T-cell (primary cell): ENCODE measurements around the gene USP6NL. TPM values are rescaled to one million over a fixed set of nuclear protein-coding genes. Genes with fewer than 3 reads are reported as not detected.
A peak's percentile ranks its signal among the peaks of the same experiment; 100 is the strongest.

Experiments used
- ATAC-seq, 4 experiments: fragments of 200-7000 bp in 3 of 4; fragments of 150-1000 bp in 1 of 4; cut with Tn5 transposase; replicated peaks in 1 of 4; 1 replicate in 3 of 4; 2 replicates in 1 of 4; pipeline ENCODE4 v1.10.0; 2021; ENCODE audit warnings: moderate library complexity in 3 of 4, mild to moderate bottlenecking in 2 of 4, moderate number of reproducible peaks in 1 of 4
- CTCF ChIA-PET, 2 donors: fragments of 300-600 bp; sonication (Branson Sonifier 250); formaldehyde crosslinking; loops; one replicate each; lab custom pipeline; 2022; ENCODE audit warnings: antibody characterized with exemption in 2 of 2; lab: Charles Lee
- POLR2A ChIA-PET, 2 donors: fragments of 300-600 bp; sonication (Branson Sonifier 250); formaldehyde crosslinking; loops; one replicate each; lab custom pipeline; 2022; ENCODE audit warnings: antibody characterized with exemption in 2 of 2; lab: Charles Lee
- DNase-seq, 35 experiments: peaks; one replicate each; pipeline versions ENCODE4 v3.0.0 to v3.0.0-alpha.2; 2013 to 2023
- H3K27ac ChIP-seq: one replicate; pipeline ENCODE4 v1.5.1; 2013; ENCODE audit warnings: low read length
- H3K27me3 ChIP-seq, 2 experiments: replicated peaks in 1 of 2; 1 replicate in 1 of 2; 2 replicates in 1 of 2; pipeline versions ENCODE4 v1.6.1 to v1.7.0; 2013; ENCODE audit warnings: low read length in 1 of 2, mixed read lengths in 1 of 2; ENCODE audit not compliant: control insufficient read depth in 2 of 2, insufficient read depth in 2 of 2; ENCODE audit errors: extremely low read depth in 1 of 2
- H3K36me3 ChIP-seq, 2 donors: 1 replicate in 1 of 2; 2 replicates in 1 of 2; pipeline versions ENCODE4 v1.6.1 to v1.7.0; 2013; ENCODE audit warnings: low read length in 1 of 2; ENCODE audit not compliant: control insufficient read depth in 2 of 2, insufficient read depth in 1 of 2; ENCODE audit errors: extremely low read depth in 1 of 2
- H3K4me1 ChIP-seq, 2 experiments: 1 replicate in 1 of 2; 2 replicates in 1 of 2; pipeline versions ENCODE4 v1.6.1 to v1.7.0; 2013; ENCODE audit warnings: low read length in 2 of 2, mixed read lengths in 1 of 2; ENCODE audit not compliant: insufficient read depth in 2 of 2, control insufficient read depth in 1 of 2; ENCODE audit errors: extremely low read depth in 1 of 2
- H3K4me3 ChIP-seq, 2 donors: 1 replicate in 1 of 2; 2 replicates in 1 of 2; pipeline versions ENCODE4 v1.5.1 to v1.7.0; 2013; ENCODE audit warnings: mild to moderate bottlenecking in 2 of 2, low read length in 1 of 2, moderate library complexity in 1 of 2; ENCODE audit not compliant: control insufficient read depth in 1 of 2; ENCODE audit errors: extremely low read depth in 1 of 2
- H3K9me3 ChIP-seq: 2 replicates; pipeline ENCODE4 v1.7.0; 2013
- H3K27ac Mint-ChIP-seq, 2 donors: one replicate each; pipeline ENCODE4 v1.8.0; 2020 to 2021; ENCODE audit warnings: mild to moderate bottlenecking in 2 of 2, mixed read lengths in 2 of 2
- H3K27me3 Mint-ChIP-seq, 2 donors: one replicate each; pipeline ENCODE4 v1.8.0; 2021 to 2022; ENCODE audit warnings: mixed read lengths in 2 of 2
- H3K36me3 Mint-ChIP-seq: one replicate; pipeline ENCODE4 v1.8.0; 2021; ENCODE audit warnings: mixed read lengths
- H3K4me1 Mint-ChIP-seq, 3 donors: one replicate each; pipeline ENCODE4 v1.8.0; 2020 to 2022; ENCODE audit warnings: mixed read lengths in 3 of 3, mild to moderate bottlenecking in 1 of 3
- H3K4me3 Mint-ChIP-seq, 3 donors: one replicate each; pipeline ENCODE4 v1.8.0; 2020 to 2022; ENCODE audit warnings: mild to moderate bottlenecking in 3 of 3, mixed read lengths in 3 of 3, moderate library complexity in 3 of 3
- H3K9me3 Mint-ChIP-seq, 3 donors: one replicate each; pipeline ENCODE4 v1.8.0; 2020 to 2022; ENCODE audit warnings: mixed read lengths in 3 of 3
- WGBS: methylation state at CpG from one replicate; pipeline ENCODE4 v1.1.5; 2013; ENCODE audit warnings: missing lambda C conversion rate; ENCODE audit not compliant: insufficient coverage; 5-methylcytosine and 5-hydroxymethylcytosine counted together
- total RNA-seq, 35 experiments: library from RNA in 6 of 35; stranded (reverse) in 6 of 35; fragments of 120-200 nt in 1 of 35; gene quantifications; one replicate each; pipeline versions ENCODE4 v1.2.1 to v1.2.4 and lab custom pipeline; 2013 to 2026

Gene USP6NL
- total RNA-seq, 5 donors from 2014 or later (not counting 1 experiment from before 2014, with no cell fraction given), result 3.9 to 7.6 (median 4.6) TPM

DNA sequence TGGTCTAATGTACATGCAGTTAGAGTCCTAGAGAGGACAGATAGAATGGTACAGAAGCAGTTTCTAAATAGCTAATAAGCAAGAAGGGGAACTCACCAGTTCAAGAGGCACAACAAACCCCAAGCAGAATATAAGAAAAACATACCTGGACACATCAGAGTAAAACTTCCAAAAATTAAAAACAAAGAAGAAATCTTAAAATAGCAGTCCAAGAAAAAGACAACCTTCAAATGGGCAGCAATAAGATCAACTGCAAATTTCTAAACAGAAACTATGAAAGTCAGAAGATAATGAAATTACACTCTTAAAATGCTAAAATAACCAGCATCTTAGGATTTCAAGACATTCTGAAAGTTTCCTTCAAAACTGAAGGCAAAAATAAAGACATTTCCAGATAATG, 55.9 kb downstream of the USP6NL start:
- Mint-ChIP-seq H3K27me3 (peaks cover 0 to 3% of the 10 kb centered on the region in 2 donors), H3K4me3 (no peak overlapping the region), H3K27ac (no peak overlapping the region), H3K4me1 (peaks cover 11 to 31% (median 20%) of the 10 kb centered on the region in 3 donors), H3K9me3 (peaks cover 2 to 6% (median 5%) of the 10 kb centered on the region in 3 donors), H3K36me3 (no peaks in the 10 kb centered on the region)
- H3K27ac ChIP-seq, result no peak overlapping the region
- H3K4me1 ChIP-seq, result no peaks in the 10 kb centered on the region
- no peaks in the 10 kb centered on the region for H3K36me3 ChIP-seq
- DNase-seq (no peak), ATAC-seq (no peak)
- no peak overlapping the region for H3K4me3 ChIP-seq
- H3K9me3 ChIP-seq, result no peaks in the 10 kb centered on the region
- CTCF ChIA-PET, result no interaction called here
- no peaks in the 10 kb centered on the region for H3K27me3 ChIP-seq
- POLR2A ChIA-PET, result no interaction called here

- H3K9me3 Mint-ChIP-seq, result peaks cover 2 to 6% (median 5%) of the 10 kb centered on the region in 3 donors
- WGBS, result 50% methylated on average over 2 of the region's 6 CpGs
- H3K27me3 ChIP-seq, result no peaks in the 10 kb centered on the region
- no peak overlapping the region for H3K4me3 ChIP-seq
- peak overlapping the region in 1 of 3 donors; percentile 15 for H3K4me3 Mint-ChIP-seq
- H3K4me1 Mint-ChIP-seq, result peaks cover 11 to 31% (median 27%) of the 10 kb centered on the region in 3 donors
- no peaks in the 10 kb centered on the region for H3K9me3 ChIP-seq
- CTCF ChIA-PET, result interaction anchor here (0.7 kb wide), 2 partner anchors 28 to 45 kb away, joined by 3 to 10 read pairs; no protein-coding TSS in a partner anchor
- no peaks in the 10 kb centered on the region for H3K36me3 ChIP-seq
- H3K4me1 ChIP-seq, result no peaks in the 10 kb centered on the region
- DNase-seq (no peak), ATAC-seq (no peak)
- no peak overlapping the region for H3K27ac Mint-ChIP-seq
- H3K36me3 Mint-ChIP-seq, result no peaks in the 10 kb centered on the region
- POLR2A ChIA-PET, result interaction anchor here in 1 of 2 donors (0.6 kb wide), 1 partner anchor 51 kb away, joined by 3 read pairs; no protein-coding TSS in a partner anchor
- peaks cover 0 to 3% of the 10 kb centered on the region in 2 donors for H3K27me3 Mint-ChIP-seq
- no peak overlapping the region for H3K27ac ChIP-seq
These were observed 57.6 kb downstream of the USP6NL start for GRCh38 chr10:11553773-11554381.

GRCh38 chr10:11551916-11552602, 59.4 kb downstream of the USP6NL start:
- no peaks in the 10 kb centered on the region for H3K27me3 ChIP-seq
- H3K4me3 ChIP-seq, result no peak overlapping the region
- no peak overlapping the region for H3K27ac Mint-ChIP-seq
- no peaks in the 10 kb centered on the region for H3K36me3 Mint-ChIP-seq
- no peaks in the 10 kb centered on the region for H3K4me1 ChIP-seq
- no peak for DNase-seq
- H3K9me3 Mint-ChIP-seq, result peaks cover 2 to 6% (median 5%) of the 10 kb centered on the region in 3 donors
- H3K9me3 ChIP-seq, result no peaks in the 10 kb centered on the region
- H3K4me1 Mint-ChIP-seq, result peaks cover 11 to 33% (median 29%) of the 10 kb centered on the region in 3 donors
- H3K36me3 ChIP-seq, result no peaks in the 10 kb centered on the region
- peak in 2 of 4 experiments; percentile 53 to 57 for ATAC-seq
- CTCF ChIA-PET, result no interaction called here
- H3K27me3 Mint-ChIP-seq, result peaks cover 0 to 3% of the 10 kb centered on the region in 2 donors
- no peak overlapping the region for H3K27ac ChIP-seq
- POLR2A ChIA-PET, result interaction anchor here in 1 of 2 donors (0.6 kb wide), 1 partner anchor 214 kb away, joined by 4 read pairs; no protein-coding TSS in a partner anchor
- no peak overlapping the region for H3K4me3 Mint-ChIP-seq
- WGBS, result no CpG with 5 or more reads among the region's 4 CpGs

DNA sequence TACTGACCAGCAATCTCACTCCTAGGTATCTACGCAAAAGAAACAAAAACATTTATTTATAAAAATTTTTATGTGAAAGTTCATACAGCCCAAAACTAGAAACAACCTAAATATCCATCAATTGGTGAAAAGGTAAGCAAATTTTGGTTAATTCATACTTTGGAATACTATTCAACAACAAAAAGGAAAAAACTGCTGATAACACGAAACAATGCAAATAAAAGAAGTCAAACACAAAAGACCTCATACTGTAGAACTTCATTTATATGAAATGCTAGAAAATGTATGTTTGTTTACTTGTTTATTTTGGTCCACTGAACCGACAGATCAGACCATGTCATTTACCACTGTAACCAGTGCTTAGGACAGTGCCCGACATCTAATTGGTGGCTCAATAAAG, 60.3 kb downstream of the USP6NL start:
- ATAC-seq, result no peak
- POLR2A ChIA-PET, result interaction anchor here in 1 of 2 donors (0.6 kb wide), 1 partner anchor 215 kb away, joined by 4 read pairs; no protein-coding TSS in a partner anchor

DNA sequence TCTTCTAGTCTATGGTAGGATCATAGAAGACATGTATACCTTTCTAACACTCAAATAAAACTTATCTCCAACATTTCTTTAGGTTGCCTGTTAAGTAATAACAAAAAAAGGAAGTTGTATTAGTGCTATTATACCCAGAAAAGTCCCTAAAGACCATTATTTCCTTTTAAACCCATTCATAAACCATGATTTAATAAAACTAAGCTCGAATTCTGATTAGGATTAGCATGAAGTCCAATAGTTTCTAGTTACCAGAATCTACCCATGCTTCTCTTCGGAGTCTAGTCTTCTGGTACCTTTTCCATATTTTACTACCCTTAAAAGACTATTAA, 62.7 kb downstream of the USP6NL start:
- Mint-ChIP-seq H3K9me3 (no peaks in the 10 kb centered on the region), H3K4me3 (no peak overlapping the region), H3K27ac (no peak overlapping the region), H3K4me1 (peaks cover 3 to 22% (median 21%) of the 10 kb centered on the region in 3 donors), H3K27me3 (no peaks in the 10 kb centered on the region), H3K36me3 (no peaks in the 10 kb centered on the region)
- DNase-seq (no peak), ATAC-seq (no peak)
- ChIA-PET CTCF (interaction anchor here in 1 of 2 donors (0.6 kb wide), 2 partner anchors 662 to 1526 kb away, joined by 3 to 7 read pairs; no protein-coding TSS in a partner anchor), POLR2A (no interaction called here)
- H3K27me3 ChIP-seq, result no peaks in the 10 kb centered on the region
- H3K4me1 ChIP-seq, result no peaks in the 10 kb centered on the region
- H3K9me3 ChIP-seq, result no peaks in the 10 kb centered on the region
- no peak overlapping the region for H3K27ac ChIP-seq
- no peaks in the 10 kb centered on the region for H3K36me3 ChIP-seq
- no peak overlapping the region for H3K4me3 ChIP-seq
- WGBS, result 70% methylated on average over 2 of the region's 2 CpGs

More for the DNA sequence above, 60.3 kb downstream of the USP6NL start:
- DNase-seq, result no peak
- no peak overlapping the region for H3K27ac ChIP-seq
- H3K9me3 Mint-ChIP-seq, result peaks cover 0 to 6% (median 5%) of the 10 kb centered on the region in 3 donors
- no peak overlapping the region for H3K4me3 Mint-ChIP-seq
- H3K36me3 Mint-ChIP-seq, result no peaks in the 10 kb centered on the region
- no peaks in the 10 kb centered on the region for H3K36me3 ChIP-seq
- H3K27me3 Mint-ChIP-seq, result peaks cover 0 to 3% of the 10 kb centered on the region in 2 donors
- H3K27me3 ChIP-seq, result no peaks in the 10 kb centered on the region
- CTCF ChIA-PET, result no interaction called here
- no peak overlapping the region for H3K4me3 ChIP-seq
- no peaks in the 10 kb centered on the region for H3K9me3 ChIP-seq
- no peaks in the 10 kb centered on the region for H3K4me1 ChIP-seq
- no peak overlapping the region for H3K27ac Mint-ChIP-seq
- peaks cover 11 to 33% (median 32%) of the 10 kb centered on the region in 3 donors for H3K4me1 Mint-ChIP-seq
- WGBS, result 100% methylated on average over 1 of the region's 4 CpGs

- Histone ChIP-seq H3K4me1 (no peaks in the 10 kb centered on the region), H3K4me3 (no peak overlapping the region), H3K27ac (no peak overlapping the region), H3K9me3 (no peaks in the 10 kb centered on the region), H3K27me3 (no peaks in the 10 kb centered on the region), H3K36me3 (no peaks in the 10 kb centered on the region)
- Mint-ChIP-seq H3K4me3 (no peak overlapping the region), H3K36me3 (no peaks in the 10 kb centered on the region), H3K27ac (no peak overlapping the region), H3K9me3 (no peaks in the 10 kb centered on the region), H3K4me1 (peaks cover 3 to 21% (median 17%) of the 10 kb centered on the region in 3 donors), H3K27me3 (no peaks in the 10 kb centered on the region)
- WGBS, result no CpG with 5 or more reads among the region's 1 CpG
- DNase-seq, result no peak
- ChIA-PET CTCF (interaction anchor here in 1 of 2 donors (0.6 kb wide), 2 partner anchors 661 to 1526 kb away, joined by 3 to 7 read pairs; no protein-coding TSS in a partner anchor), POLR2A (no interaction called here)
- no peak for ATAC-seq
These were observed 63.2 kb downstream of the USP6NL start for GRCh38 chr10:11548065-11548767.
